GM12878 (cell line): Measurements from ENCODE around the gene PSMD4. TPM values are rescaled to one million over a fixed set of nuclear protein-coding genes. Genes with fewer than 3 reads are reported as not detected.

Experiments
- ATAC-seq: fragments of 200-7000 bp; cut with Tn5 transposase; 3 replicates; pipeline ENCODE4 v1.9.1; 2020; ENCODE audit warnings: mild to moderate bottlenecking, moderate library complexity
- BruUV-seq: library from RNA; stranded (reverse); fragments of 400-500 nt; replicated peaks from 2 replicates; lab custom pipeline; 2021; lab: Mats Ljungman, UMichigan
- CTCF ChIA-PET: fragments of 300-600 bp; sonication (Branson Sonifier 250); formaldehyde crosslinking; extraction: SDS; loops from one replicate; lab custom pipeline; 2021; ENCODE audit warnings: inconsistent platforms; lab: Yijun Ruan, JAX
- POLR2A ChIA-PET: fragments of 350-600 bp; formaldehyde crosslinking; extraction: SDS; loops from one replicate; lab custom pipeline; 2021; ENCODE audit warnings: inconsistent platforms; lab: Charles Lee
- RAD21 ChIA-PET: fragments of 300-600 bp; sonication (Branson Sonifier 250); formaldehyde crosslinking; loops from one replicate; lab custom pipeline; 2023; ENCODE audit warnings: antibody characterized with exemption; ENCODE audit not compliant: unreplicated experiment; lab: Charles Lee
- SMC1A ChIA-PET: fragments of 300-600 bp; sonication (Branson Sonifier 250); formaldehyde crosslinking; loops from one replicate; lab custom pipeline; 2023; ENCODE audit not compliant: unreplicated experiment, uncharacterized antibody; lab: Charles Lee
- DNase-seq: peaks from one replicate; pipeline ENCODE4 v3.0.0-alpha.2; 2011; ENCODE audit warnings: low read depth, low spot score
- FAIRE-seq: peaks from 3 replicates; lab custom pipeline; 2011; peaks lifted over from hg19 to GRCh38; lab: Jason Lieb, UNC
- H2AFZ ChIP-seq: 2 replicates; pipeline ENCODE4 v1.6.0; 2011; ENCODE audit warnings: low read depth, low read length, control low read depth; ENCODE audit not compliant: control insufficient read depth
- H3K27ac ChIP-seq: 2 replicates; pipeline ENCODE4 v1.5.1; 2011; ENCODE audit warnings: control low read depth; ENCODE audit not compliant: control insufficient read depth, insufficient read depth
- H3K27me3 ChIP-seq, 2 experiments: replicated peaks in 1 of 2; 2 replicates each; pipeline versions ENCODE4 v1.6.0 to v1.6.1; 2011; ENCODE audit warnings: low read length in 1 of 2; ENCODE audit not compliant: control insufficient read depth in 2 of 2, insufficient read depth in 2 of 2
- H3K36me3 ChIP-seq, 2 experiments: 2 replicates each; pipeline ENCODE4 v1.5.1; 2011; ENCODE audit warnings: low read length in 1 of 2; ENCODE audit not compliant: control insufficient read depth in 2 of 2, insufficient read depth in 2 of 2
- H3K4me1 ChIP-seq: 2 replicates; pipeline ENCODE4 v1.6.1; 2011; ENCODE audit warnings: mild to moderate bottlenecking, low read length, moderate library complexity, mixed read lengths; ENCODE audit not compliant: control insufficient read depth, insufficient read depth
- H3K4me2 ChIP-seq: 2 replicates; pipeline ENCODE4 v1.6.0; 2011; ENCODE audit warnings: control low read depth; ENCODE audit not compliant: control insufficient read depth, insufficient read depth
- H3K4me3 ChIP-seq: fragments of 200-600 bp; sonication (generic); 2 replicates; pipeline ENCODE4 v1.5.1; 2016
- H3K79me2 ChIP-seq: 2 replicates; pipeline ENCODE4 v1.6.0; 2011; ENCODE audit warnings: low read length; ENCODE audit not compliant: control insufficient read depth, insufficient read depth
- H3K9ac ChIP-seq: 2 replicates; pipeline ENCODE4 v1.8.0; 2011; ENCODE audit warnings: low read length, control low read depth, mixed read lengths; ENCODE audit not compliant: control insufficient read depth, insufficient read depth
- H3K9me3 ChIP-seq: replicated peaks from 3 replicates; pipeline ENCODE4 v1.5.1; 2011; ENCODE audit warnings: mild to moderate bottlenecking, low read length; ENCODE audit not compliant: control insufficient read depth, insufficient read depth
- H4K20me1 ChIP-seq: 2 replicates; pipeline ENCODE4 v1.6.0; 2011; ENCODE audit not compliant: control insufficient read depth, insufficient read depth
- ATF7 ChIP-seq: fragments of 450-650 bp; IDR thresholded peaks from 2 replicates; pipeline ENCODE4 v1.6.1; 2016; ENCODE audit warnings: low read depth, mild to moderate bottlenecking
- CBX5 ChIP-seq: sonication (generic); IDR thresholded peaks from 2 replicates; pipeline ENCODE4 v1.6.1; 2016; ENCODE audit warnings: low read depth, moderate library complexity, mild to moderate bottlenecking, inconsistent platforms
- E4F1 ChIP-seq: fragments of 450-650 bp; IDR thresholded peaks from 2 replicates; pipeline ENCODE4 v1.6.1; 2018; ENCODE audit warnings: borderline replicate concordance, mild to moderate bottlenecking; ENCODE audit not compliant: partially characterized antibody
- ESRRA ChIP-seq: IDR thresholded peaks from 2 replicates; pipeline ENCODE4 v1.6.1; 2012; ENCODE audit warnings: mild to moderate bottlenecking, low read length, improper control_type of control experiment
- MTA2 ChIP-seq: fragments of 450-650 bp; IDR thresholded peaks from 2 replicates; pipeline ENCODE4 v1.6.1; 2016; ENCODE audit warnings: low read depth, mild to moderate bottlenecking, moderate library complexity
- MXI1 ChIP-seq: fragments of 150-350 bp; IDR thresholded peaks from 2 replicates; pipeline ENCODE4 v1.6.1; 2011; ENCODE audit warnings: low read depth, mild to moderate bottlenecking, inconsistent platforms, low read length, improper control_type of control experiment
- NFYB ChIP-seq: IDR thresholded peaks from 2 replicates; pipeline ENCODE4 v1.6.1; 2011; ENCODE audit warnings: low read depth, mild to moderate bottlenecking, low read length, improper control_type of control experiment, moderate library complexity; ENCODE audit not compliant: insufficient read depth
- POLR2AphosphoS5 ChIP-seq: IDR thresholded peaks from 2 replicates; pipeline ENCODE4 v1.6.1; 2011; ENCODE audit warnings: mild to moderate bottlenecking, low read length, inconsistent platforms
- SIN3A ChIP-seq: IDR thresholded peaks from 2 replicates; pipeline ENCODE4 v1.6.1; 2012; ENCODE audit warnings: low read depth, low read length, improper control_type of control experiment
- TARDBP ChIP-seq: IDR thresholded peaks from 2 replicates; pipeline ENCODE4 v1.6.1; 2016; ENCODE audit warnings: borderline replicate concordance
- TCF7 ChIP-seq: IDR thresholded peaks from 2 replicates; pipeline ENCODE4 v1.6.1; 2014; ENCODE audit warnings: antibody characterized with exemption, borderline replicate concordance
- YY1 ChIP-seq: IDR thresholded peaks from 2 replicates; pipeline ENCODE4 v1.6.1; 2011; ENCODE audit warnings: low read depth, mild to moderate bottlenecking, low read length
- ZBTB4 ChIP-seq: fragments of 450-650 bp; formaldehyde crosslinking; IDR thresholded peaks from 2 replicates; pipeline ENCODE4 v1.4.0; 2022; ENCODE audit warnings: mild to moderate bottlenecking, moderate library complexity
- ZNF217 ChIP-seq: fragments of 450-650 bp; IDR thresholded peaks from 2 replicates; pipeline ENCODE4 v1.6.1; 2017; ENCODE audit warnings: antibody characterized with exemption, mild to moderate bottlenecking
- ZZZ3 ChIP-seq: IDR thresholded peaks from 2 replicates; pipeline ENCODE4 v1.6.1; 2011; ENCODE audit warnings: low read depth; ENCODE audit not compliant: control insufficient read depth, insufficient read length
- WGBS: methylation state at CpG from one replicate; pipeline ENCODE4 v1.1.6; 2016; ENCODE audit warnings: low lambda C conversion rate; ENCODE audit not compliant: insufficient replicate concordance, insufficient coverage; ENCODE audit errors: missing lambda C conversion rate; 5-methylcytosine and 5-hydroxymethylcytosine counted together
- in situ Hi-C: fragments of 300-500 bp; cut with MboI; formaldehyde crosslinking; loops from 9 replicates; pipeline ENCODE4 v1.14.3; 2018; ENCODE audit warnings: mixed read lengths
- intact Hi-C: fragments of 100-400 bp; cut with micrococcal nuclease; formaldehyde crosslinking; loops from one replicate; pipeline ENCODE4 v1.14.2; 2022; ENCODE audit not compliant: unreplicated experiment
- polyA plus RNA-seq, 11 experiments: library from polyadenylated mRNA; depleted of rRNA in 4 of 11; unstranded in 6 of 11; stranded (reverse) in 5 of 11; fragments of >200 nt; fragmentation: Nextera tagmentation in 4 of 11; fragmentation: Illumina TruSeq in 1 of 11; extraction: Ambion mirVana in 4 of 11; extraction: Trizol in 1 of 11; gene quantifications; 1 replicate in 1 of 11; 2 replicates in 10 of 11; pipeline versions ENCODE4 v1.2.1 to v1.2.3, GENCODE V29; 2011 to 2016; ENCODE audit warnings: inconsistent platforms in 2 of 11, missing spikeins in 2 of 11, low read depth in 1 of 11
- total RNA-seq, 4 experiments: library from RNA; depleted of rRNA in 3 of 4; stranded (reverse); fragments of >200 nt in 3 of 4; fragmentation: Illumina TruSeq in 1 of 4; extraction: Trizol in 1 of 4; gene quantifications; 2 replicates each; pipeline versions ENCODE4 v1.2.1 to v1.2.3, GENCODE V29; 2013 to 2021

Gene PSMD4
- total and polyA plus RNA-seq, 10 of the 15 experiments (the other 5 are each of a cell fraction or from before 2014, with no cell fraction given), result 129 to 281 (median 188) TPM

- H3K4me2 ChIP-seq, result no peak overlapping the region
- WGBS, result 94% methylated on average over 6 of the region's 7 CpGs
- H3K36me3 ChIP-seq, result peaks cover 21 to 46% of the 10 kb centered on the region in 2 experiments
- no peaks in the 10 kb centered on the region for H3K4me1 ChIP-seq
- no TSS peak for BruUV-seq
- ChIA-PET SMC1A (interaction anchor here (0.8 to 3.8 kb wide), 5 partner anchors 9 to 88 kb away, joined by 3 to 15 read pairs (median 4); no protein-coding TSS in a partner anchor), RAD21 (interaction anchor here (0.9 to 2.8 kb wide), 3 partner anchors 9 to 31 kb away, joined by 3 to 18 read pairs (median 7); partner anchors contain the start of gene PI4KB), POLR2A (interaction anchor here (0.7 to 4.8 kb wide), 3 partner anchors 15 to 17 kb away, joined by 3 to 19 read pairs (median 5); partner anchors contain the start of gene PI4KB), CTCF (interaction anchor here (0.9 to 4.1 kb wide), 7 partner anchors 9 to 89 kb away, joined by 3 to 32 read pairs (median 5); partner anchors contain the start of gene PSMD4)
- no peak overlapping the region for H3K9ac ChIP-seq
- 0 out of 2 replicates have a peak, but pooled peaks cover 4% of the 10 kb centered on the region for H4K20me1 ChIP-seq
- in situ Hi-C loops (no loop called here), intact Hi-C loops (no loop called here)
- H2AFZ ChIP-seq, result no peak overlapping the region
- ATAC-seq (no peak), FAIRE-seq (no peak), DNase-seq (no peak)
- H3K27ac ChIP-seq, result no peak overlapping the region
- H3K27me3 ChIP-seq, result no peaks in the 10 kb centered on the region
- TF ChIP-seq SIN3A (no peak), MTA2 (no peak), ZZZ3 (no peak), NFYB (no peak), ATF7 (no peak), ESRRA (no peak), CBX5 (no peak), ZBTB4 (CRISPR knock-in tag) (no peak), TARDBP (no peak), MXI1 (no peak), E4F1 (no peak), YY1 (no peak), POLR2AphosphoS5 (no peak), ZNF217 (no peak), TCF7 (no peak)
- no peaks in the 10 kb centered on the region for H3K79me2 ChIP-seq
- H3K4me3 ChIP-seq, result no peak overlapping the region
- no peaks in the 10 kb centered on the region for H3K9me3 ChIP-seq
Measured at GRCh38 chr1:151309811-151310323, 55.3 kb downstream of the PSMD4 start.
